Measurements from ENCODE around the gene GNG8. TPM values are rescaled to one million over a fixed set of nuclear protein-coding genes. Genes with fewer than 3 reads are reported as not detected.

Gene GNG8
- total RNA-seq, 2 experiments from 2014 or later, result not detected

DNA sequence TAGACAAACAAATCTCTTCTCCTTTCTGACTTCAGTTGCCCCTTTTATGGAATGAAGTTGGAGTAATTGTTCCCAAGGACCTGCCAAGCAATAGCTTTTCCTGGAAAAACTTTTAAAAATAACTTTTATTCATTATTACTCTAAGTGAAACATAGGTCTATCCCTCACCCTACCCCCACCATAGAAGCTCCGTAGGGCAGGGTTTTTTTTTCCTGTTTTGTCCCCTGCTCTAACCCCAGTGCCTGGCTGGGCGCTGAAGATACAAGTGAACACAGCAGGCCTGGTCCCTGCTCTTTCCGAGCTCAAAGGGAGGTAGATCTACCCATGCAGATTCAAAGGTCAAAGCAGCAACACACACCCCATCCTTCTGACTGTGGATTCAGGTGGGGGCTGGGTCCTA lies 8.7 kb upstream of the GNG8 start:
- H3K9me3 ChIP-seq (ENCODE audit: low read length), result no peaks in the 10 kb centered on the region
- no peak for TF ChIP-seq EZH2phosphoT487 (IDR thresholded peaks at IDR 0.05; ENCODE audit: borderline replicate concordance, low read depth, low read length)
- TF ChIP-seq, protein P1, sequence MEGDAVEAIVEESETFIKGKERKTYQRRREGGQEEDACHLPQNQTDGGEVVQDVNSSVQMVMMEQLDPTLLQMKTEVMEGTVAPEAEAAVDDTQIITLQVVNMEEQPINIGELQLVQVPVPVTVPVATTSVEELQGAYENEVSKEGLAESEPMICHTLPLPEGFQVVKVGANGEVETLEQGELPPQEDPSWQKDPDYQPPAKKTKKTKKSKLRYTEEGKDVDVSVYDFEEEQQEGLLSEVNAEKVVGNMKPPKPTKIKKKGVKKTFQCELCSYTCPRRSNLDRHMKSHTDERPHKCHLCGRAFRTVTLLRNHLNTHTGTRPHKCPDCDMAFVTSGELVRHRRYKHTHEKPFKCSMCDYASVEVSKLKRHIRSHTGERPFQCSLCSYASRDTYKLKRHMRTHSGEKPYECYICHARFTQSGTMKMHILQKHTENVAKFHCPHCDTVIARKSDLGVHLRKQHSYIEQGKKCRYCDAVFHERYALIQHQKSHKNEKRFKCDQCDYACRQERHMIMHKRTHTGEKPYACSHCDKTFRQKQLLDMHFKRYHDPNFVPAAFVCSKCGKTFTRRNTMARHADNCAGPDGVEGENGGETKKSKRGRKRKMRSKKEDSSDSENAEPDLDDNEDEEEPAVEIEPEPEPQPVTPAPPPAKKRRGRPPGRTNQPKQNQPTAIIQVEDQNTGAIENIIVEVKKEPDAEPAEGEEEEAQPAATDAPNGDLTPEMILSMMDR (conservative IDR thresholded peaks at IDR 0.05; ENCODE audit: low read length), result no peak
- peaks cover 4% of the 10 kb centered on the region for H3K4me1 ChIP-seq (ENCODE audit: insufficient read depth, low read length, poor library complexity, severe bottlenecking)
- no peak for DNase-seq (ENCODE audit: low spot score)
- no peak overlapping the region for H3K4me2 ChIP-seq (ENCODE audit: low read length)
- no peak overlapping the region for H2AFZ ChIP-seq (ENCODE audit: low read length)
- ChIA-PET POLR2A (no interaction called here), CTCF (ENCODE audit: unreplicated experiment) (no interaction called here)
- no peaks in the 10 kb centered on the region for H3K9me2 ChIP-seq (ENCODE audit: insufficient read depth, low read length)
- intact Hi-C loops (cut with micrococcal nuclease; ENCODE audit: unreplicated experiment), result no loop called here
- H3K36me3 ChIP-seq (ENCODE audit: insufficient read depth, low read length), result no peaks in the 10 kb centered on the region
- no peaks in the 10 kb centered on the region for H3K79me2 ChIP-seq (ENCODE audit: insufficient read depth, low read depth, low read length)
- BruUV-seq (replicated peaks), result no TSS peak
- no peak overlapping the region for H3K27ac ChIP-seq (ENCODE audit: low read depth, low read length, poor library complexity, severe bottlenecking)
- no peak overlapping the region for H3K4me3 ChIP-seq (ENCODE audit: low read depth, low read length, poor library complexity, severe bottlenecking)
- no peaks in the 10 kb centered on the region for H4K20me1 ChIP-seq (ENCODE audit: insufficient read depth, low read length)

DNA sequence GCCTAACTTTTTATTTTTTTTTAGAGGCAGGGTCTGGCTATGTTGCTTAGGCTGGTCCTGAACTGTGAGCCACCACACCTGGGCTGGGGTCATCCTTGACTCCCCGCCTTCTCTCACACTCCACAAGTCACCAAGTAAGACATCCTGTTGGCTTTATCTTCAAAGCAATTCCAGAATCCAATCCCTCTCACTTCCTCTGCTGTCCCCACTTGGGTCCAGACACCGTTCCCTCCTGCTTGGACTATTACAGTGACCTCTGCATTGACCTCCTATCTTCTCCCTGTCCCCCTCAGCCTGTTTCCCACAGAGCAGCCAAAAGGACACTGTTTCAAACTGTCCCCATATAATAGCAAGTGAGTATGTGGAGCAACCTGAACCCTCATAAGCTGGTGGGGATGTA lies 4.7 kb upstream of the GNG8 start:
- intact Hi-C loops (cut with micrococcal nuclease; ENCODE audit: unreplicated experiment), result no loop called here
- ChIA-PET CTCF (ENCODE audit: unreplicated experiment) (no interaction called here), POLR2A (no interaction called here)
- BruUV-seq (replicated peaks), result no TSS peak
- TF ChIP-seq, protein P1 (conservative IDR thresholded peaks at IDR 0.05; ENCODE audit: low read length), result no peak
- TF ChIP-seq EZH2phosphoT487 (IDR thresholded peaks at IDR 0.05; ENCODE audit: borderline replicate concordance, low read depth, low read length), result no peak
- no peaks in the 10 kb centered on the region for H3K79me2 ChIP-seq (ENCODE audit: insufficient read depth, low read depth, low read length)
- H3K9me3 ChIP-seq (ENCODE audit: low read length), result no peaks in the 10 kb centered on the region
- H3K4me3 ChIP-seq (ENCODE audit: low read depth, low read length, poor library complexity, severe bottlenecking), result no peak overlapping the region
- H3K36me3 ChIP-seq (ENCODE audit: insufficient read depth, low read length), result no peaks in the 10 kb centered on the region
- no peak overlapping the region for H3K27ac ChIP-seq (ENCODE audit: low read depth, low read length, poor library complexity, severe bottlenecking)
- H3K4me1 ChIP-seq (ENCODE audit: insufficient read depth, low read length, poor library complexity, severe bottlenecking), result peaks cover 29% of the 10 kb centered on the region
- no peak overlapping the region for H3K4me2 ChIP-seq (ENCODE audit: low read length)
- H3K9me2 ChIP-seq (ENCODE audit: insufficient read depth, low read length), result no peaks in the 10 kb centered on the region
- DNase-seq (ENCODE audit: low spot score), result no peak
- no peak overlapping the region for H2AFZ ChIP-seq (ENCODE audit: low read length)
- no peaks in the 10 kb centered on the region for H4K20me1 ChIP-seq (ENCODE audit: insufficient read depth, low read length)

DNA sequence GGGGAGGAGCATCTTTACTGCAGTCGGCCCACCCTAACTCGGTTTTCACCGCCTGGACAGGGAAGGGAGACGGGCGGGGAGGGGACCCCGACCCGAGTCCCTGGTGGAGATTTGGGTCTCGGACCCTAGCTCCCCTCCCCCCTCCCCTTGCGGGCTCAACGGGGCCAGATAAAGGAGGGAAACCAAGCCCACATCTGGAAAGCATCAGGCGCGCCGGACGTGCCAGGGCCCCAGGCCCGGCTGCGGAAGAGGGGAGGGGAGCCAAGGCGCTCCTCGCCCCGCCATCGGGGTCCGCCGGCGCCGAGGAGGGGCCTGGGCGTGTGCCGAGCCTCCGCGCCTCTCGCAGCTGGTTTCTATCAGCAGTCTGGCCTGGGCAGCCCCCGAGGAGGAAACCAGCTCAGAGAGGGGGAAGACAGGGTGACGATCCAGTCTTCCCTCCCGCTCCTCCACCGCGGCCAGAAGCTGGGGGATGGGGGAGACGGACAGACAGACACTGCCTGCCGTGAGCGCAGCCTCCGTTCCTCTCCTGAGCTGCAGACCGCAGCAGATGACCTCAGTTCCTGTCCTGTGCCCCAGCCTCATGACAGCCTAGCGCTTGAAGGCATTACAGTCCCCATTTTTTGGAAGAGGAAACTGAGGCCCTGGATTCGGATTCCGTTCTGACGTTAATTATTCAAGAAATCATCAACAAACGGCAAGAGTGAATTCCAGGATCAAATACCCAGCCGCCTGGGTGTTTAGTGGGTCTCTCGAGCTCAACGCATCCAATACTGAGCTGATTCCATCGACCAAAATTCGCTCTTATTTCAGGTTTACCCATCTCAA lies 3.6 kb upstream of the GNG8 start:
- Histone ChIP-seq H3K36me3 (ENCODE audit: insufficient read depth, low read length) (no peaks in the 10 kb centered on the region), H3K9me2 (ENCODE audit: insufficient read depth, low read length) (no peaks in the 10 kb centered on the region), H3K4me2 (ENCODE audit: low read length) (peak overlapping the region; percentile 86), H3K27ac (ENCODE audit: low read depth, low read length, poor library complexity, severe bottlenecking) (no peak overlapping the region), H3K79me2 (ENCODE audit: insufficient read depth, low read depth, low read length) (no peaks in the 10 kb centered on the region), H2AFZ (ENCODE audit: low read length) (peak overlapping the region; percentile 56; the same call in 1 of the 2 replicates), H3K4me1 (ENCODE audit: insufficient read depth, low read length, poor library complexity, severe bottlenecking) (peaks cover 36% of the 10 kb centered on the region), H4K20me1 (ENCODE audit: insufficient read depth, low read length) (no peaks in the 10 kb centered on the region), H3K4me3 (ENCODE audit: low read depth, low read length, poor library complexity, severe bottlenecking) (peak overlapping the region; percentile 67), H3K9me3 (ENCODE audit: low read length) (no peaks in the 10 kb centered on the region)
- TF ChIP-seq, protein P1 (conservative IDR thresholded peaks at IDR 0.05; ENCODE audit: low read length), result no peak
- TF ChIP-seq EZH2phosphoT487 (IDR thresholded peaks at IDR 0.05; ENCODE audit: borderline replicate concordance, low read depth, low read length), result no peak
- CTCF ChIA-PET (ENCODE audit: unreplicated experiment), result no interaction called here
- POLR2A ChIA-PET, result interaction anchor here (0.6 kb wide), 1 partner anchor 476 kb away, joined by 3 read pairs; no protein-coding TSS in a partner anchor
- BruUV-seq (replicated peaks), result no TSS peak
- no peak for DNase-seq (ENCODE audit: low spot score)
- intact Hi-C loops (cut with micrococcal nuclease; ENCODE audit: unreplicated experiment), result no loop called here

All from OCI-LY7 (cell line).